ENCODE measurements around the gene PPP1R16B. TPM values are rescaled to one million over a fixed set of nuclear protein-coding genes. Genes with fewer than 3 reads are reported as not detected.

PPP1R16B gene
- total RNA-seq: not detected in 2 replicates

DNA sequence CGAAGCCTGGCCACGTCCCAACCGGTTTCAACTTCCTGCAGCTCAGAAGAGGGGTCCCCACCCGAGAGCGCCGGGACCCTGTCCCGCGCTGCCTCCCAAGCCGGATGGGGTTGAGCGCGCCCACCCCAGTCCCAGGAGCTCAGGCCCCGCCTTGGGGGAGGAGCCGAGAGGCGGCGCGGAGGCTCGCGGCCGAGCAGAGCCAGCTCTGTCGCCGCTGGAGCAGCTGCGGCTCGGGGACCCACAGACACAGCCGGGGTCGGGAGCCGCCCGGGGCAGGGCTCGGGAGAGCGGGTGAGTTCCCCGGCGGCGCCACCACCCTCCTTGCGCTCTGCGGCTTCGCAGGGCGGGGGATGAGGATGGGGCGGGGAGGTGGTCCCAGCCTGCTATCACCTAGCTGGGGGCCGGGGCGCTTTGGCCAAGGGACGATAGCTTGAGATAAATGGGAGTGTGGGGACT is at the start of gene PPP1R16B:
TSS of gene PPP1R16B (plus strand) at position 196 of the 456 bp plus-strand sequence. CDS start 30,229 bp downstream, outside the sequence.
- H3K4me1 ChIP-seq (ENCODE audit: insufficient read depth, low read length): no peaks in the 10 kb centered on the region
- no peaks in the 10 kb centered on the region for H3K9me3 ChIP-seq (ENCODE audit: low read depth, low read length)
- H3K36me3 ChIP-seq (ENCODE audit: insufficient read depth, low read length): no peaks in the 10 kb centered on the region
- H3K4me2 ChIP-seq (ENCODE audit: insufficient read depth, low read length): peak within 1 kb of the TSS; percentile 53
- H4K20me1 ChIP-seq (ENCODE audit: insufficient read depth, low read length): no peaks in the 10 kb centered on the region
- DNase-seq (ENCODE audit: insufficient read length, low spot score, missing footprints): no peak
- TF ChIP-seq, protein P1, sequence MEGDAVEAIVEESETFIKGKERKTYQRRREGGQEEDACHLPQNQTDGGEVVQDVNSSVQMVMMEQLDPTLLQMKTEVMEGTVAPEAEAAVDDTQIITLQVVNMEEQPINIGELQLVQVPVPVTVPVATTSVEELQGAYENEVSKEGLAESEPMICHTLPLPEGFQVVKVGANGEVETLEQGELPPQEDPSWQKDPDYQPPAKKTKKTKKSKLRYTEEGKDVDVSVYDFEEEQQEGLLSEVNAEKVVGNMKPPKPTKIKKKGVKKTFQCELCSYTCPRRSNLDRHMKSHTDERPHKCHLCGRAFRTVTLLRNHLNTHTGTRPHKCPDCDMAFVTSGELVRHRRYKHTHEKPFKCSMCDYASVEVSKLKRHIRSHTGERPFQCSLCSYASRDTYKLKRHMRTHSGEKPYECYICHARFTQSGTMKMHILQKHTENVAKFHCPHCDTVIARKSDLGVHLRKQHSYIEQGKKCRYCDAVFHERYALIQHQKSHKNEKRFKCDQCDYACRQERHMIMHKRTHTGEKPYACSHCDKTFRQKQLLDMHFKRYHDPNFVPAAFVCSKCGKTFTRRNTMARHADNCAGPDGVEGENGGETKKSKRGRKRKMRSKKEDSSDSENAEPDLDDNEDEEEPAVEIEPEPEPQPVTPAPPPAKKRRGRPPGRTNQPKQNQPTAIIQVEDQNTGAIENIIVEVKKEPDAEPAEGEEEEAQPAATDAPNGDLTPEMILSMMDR (IDR thresholded peaks at IDR 0.05; ENCODE audit: extremely low read depth, low read depth, low read length): no peak
- H3K79me2 ChIP-seq (ENCODE audit: insufficient read depth, low read length): no peaks in the 10 kb centered on the region
- H3K4me3 ChIP-seq (ENCODE audit: insufficient read depth, low read length): peak within 1 kb of the TSS; percentile 54
- H3K27me3 ChIP-seq (ENCODE audit: insufficient read depth, low read length): peaks cover 43% of the 10 kb centered on the region
- H3K27ac ChIP-seq (ENCODE audit: low read depth, low read length): no peak within 1 kb of the TSS
- no peak within 1 kb of the TSS for H2AFZ ChIP-seq (ENCODE audit: low read length)

DNA sequence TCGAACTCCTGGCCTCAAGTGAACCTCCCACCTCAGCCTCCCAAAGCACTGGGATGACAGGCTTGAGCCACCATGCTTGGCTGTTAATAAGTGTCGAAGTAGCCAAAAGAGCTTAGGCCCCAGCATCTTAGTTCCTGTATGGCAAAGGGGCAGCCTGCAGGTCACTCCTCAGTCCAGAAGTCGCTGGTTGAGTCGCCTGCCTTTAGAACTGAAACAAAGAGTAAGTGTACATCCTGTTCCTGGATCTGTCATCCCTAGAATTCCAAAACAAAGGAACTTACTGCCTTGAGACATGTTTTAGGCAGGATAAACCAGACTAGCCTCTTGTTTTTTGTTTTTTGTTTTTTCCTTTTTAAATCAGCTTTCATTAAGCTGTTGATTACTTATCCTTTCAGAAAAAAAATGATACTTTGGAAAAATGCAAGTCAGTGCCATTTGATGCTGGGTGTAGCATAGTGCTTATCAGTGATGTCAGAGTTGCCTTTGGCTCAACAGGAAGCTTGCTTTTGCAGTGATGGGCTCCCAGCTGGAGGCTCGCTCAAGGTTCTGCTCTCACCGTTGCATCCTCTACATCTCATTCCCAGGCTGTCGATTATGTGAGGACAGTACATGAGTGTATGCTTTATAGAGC is 48.2 kb upstream of the PPP1R16B start:
- Histone ChIP-seq H3K4me1 (ENCODE audit: insufficient read depth, low read length) (no peaks in the 10 kb centered on the region), H4K20me1 (ENCODE audit: insufficient read depth, low read length) (no peaks in the 10 kb centered on the region), H3K27me3 (ENCODE audit: insufficient read depth, low read length) (no peaks in the 10 kb centered on the region), H3K27ac (ENCODE audit: low read depth, low read length) (no peak overlapping the region), H3K36me3 (ENCODE audit: insufficient read depth, low read length) (peaks cover 56% of the 10 kb centered on the region), H3K4me2 (ENCODE audit: insufficient read depth, low read length) (no peak overlapping the region), H3K4me3 (ENCODE audit: insufficient read depth, low read length) (no peak overlapping the region), H2AFZ (ENCODE audit: low read length) (no peak overlapping the region), H3K79me2 (ENCODE audit: insufficient read depth, low read length) (no peaks in the 10 kb centered on the region), H3K9me3 (ENCODE audit: low read depth, low read length) (no peaks in the 10 kb centered on the region)
- peak; percentile 3 for DNase-seq (ENCODE audit: insufficient read length, low spot score, missing footprints)
- TF ChIP-seq, protein P1 (IDR thresholded peaks at IDR 0.05; ENCODE audit: extremely low read depth, low read depth, low read length): no peak

DNA sequence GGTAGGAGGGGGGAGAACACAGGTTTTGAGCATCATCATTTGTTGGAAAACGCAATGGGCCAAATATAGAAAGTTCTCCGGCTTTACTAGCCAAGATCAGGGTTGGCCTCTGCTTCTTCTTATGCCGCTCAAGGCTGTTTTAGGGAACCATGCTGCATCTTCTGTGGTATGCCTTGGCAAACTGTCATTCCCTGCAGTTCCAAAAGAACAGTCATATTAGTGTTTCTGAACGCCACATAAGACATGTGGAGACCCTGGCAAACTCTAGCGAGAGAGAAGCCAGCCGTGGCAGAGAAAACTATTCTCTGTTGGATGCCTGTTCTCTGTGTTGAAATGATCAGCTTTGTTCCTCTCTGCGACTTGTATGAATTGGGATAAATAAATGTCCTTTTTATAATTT is 46.4 kb upstream of the PPP1R16B start:
- H3K9me3 ChIP-seq (ENCODE audit: low read depth, low read length): no peaks in the 10 kb centered on the region
- no peak overlapping the region for H3K4me3 ChIP-seq (ENCODE audit: insufficient read depth, low read length)
- H3K27me3 ChIP-seq (ENCODE audit: insufficient read depth, low read length): no peaks in the 10 kb centered on the region
- no peak overlapping the region for H2AFZ ChIP-seq (ENCODE audit: low read length)
- H3K4me2 ChIP-seq (ENCODE audit: insufficient read depth, low read length): no peak overlapping the region
- no peaks in the 10 kb centered on the region for H3K4me1 ChIP-seq (ENCODE audit: insufficient read depth, low read length)
- H3K79me2 ChIP-seq (ENCODE audit: insufficient read depth, low read length): no peaks in the 10 kb centered on the region
- no peaks in the 10 kb centered on the region for H4K20me1 ChIP-seq (ENCODE audit: insufficient read depth, low read length)
- TF ChIP-seq, protein P1 (IDR thresholded peaks at IDR 0.05; ENCODE audit: extremely low read depth, low read depth, low read length): no peak
- peaks cover 49% of the 10 kb centered on the region for H3K36me3 ChIP-seq (ENCODE audit: insufficient read depth, low read length)
- DNase-seq (ENCODE audit: insufficient read length, low spot score, missing footprints): peak; percentile 18
- no peak overlapping the region for H3K27ac ChIP-seq (ENCODE audit: low read depth, low read length)

DNA sequence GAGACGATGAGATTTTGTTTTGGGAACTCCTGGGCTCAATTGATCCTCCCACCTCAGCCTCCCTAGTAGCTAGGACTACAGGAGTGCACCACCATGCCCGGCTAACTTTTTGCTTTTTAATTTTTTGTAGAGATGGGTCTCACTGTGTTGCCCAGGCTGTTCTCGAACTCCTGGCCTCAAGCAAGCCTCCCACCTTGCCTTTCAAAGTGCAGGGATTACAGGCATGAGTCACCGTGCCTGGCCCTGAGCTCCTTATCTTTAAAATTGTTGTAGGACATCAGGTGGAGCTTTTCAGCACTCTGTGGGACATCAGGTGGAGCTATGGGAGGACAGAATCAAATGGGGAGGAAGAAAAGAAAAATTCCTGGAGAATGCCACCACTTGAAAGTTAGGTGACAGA is 44.5 kb upstream of the PPP1R16B start:
- DNase-seq (ENCODE audit: insufficient read length, low spot score, missing footprints): no peak
- Histone ChIP-seq H3K36me3 (ENCODE audit: insufficient read depth, low read length) (peaks cover 36% of the 10 kb centered on the region), H3K4me2 (ENCODE audit: insufficient read depth, low read length) (no peak overlapping the region)

More for the DNA sequence above, 44.5 kb upstream of the PPP1R16B start:
- no peaks in the 10 kb centered on the region for H3K79me2 ChIP-seq (ENCODE audit: insufficient read depth, low read length)
- peaks cover 16% of the 10 kb centered on the region for H3K4me1 ChIP-seq (ENCODE audit: insufficient read depth, low read length)
- no peaks in the 10 kb centered on the region for H3K27me3 ChIP-seq (ENCODE audit: insufficient read depth, low read length)
- no peak overlapping the region for H3K4me3 ChIP-seq (ENCODE audit: insufficient read depth, low read length)
- H3K9me3 ChIP-seq (ENCODE audit: low read depth, low read length): no peaks in the 10 kb centered on the region
- H3K27ac ChIP-seq (ENCODE audit: low read depth, low read length): no peak overlapping the region
- TF ChIP-seq, protein P1 (IDR thresholded peaks at IDR 0.05; ENCODE audit: extremely low read depth, low read depth, low read length): no peak
- H2AFZ ChIP-seq (ENCODE audit: low read length): no peak overlapping the region
- no peaks in the 10 kb centered on the region for H4K20me1 ChIP-seq (ENCODE audit: insufficient read depth, low read length)

Measured in osteoblast (primary cell).